ENCODE measurements around the gene WFDC10B.
"Not testable (repeated sequence)": the region's sequence is repeated elsewhere in the genome, so short reads cannot be mapped to it uniquely, and the experiment has no call there.

WFDC10B gene

GRCh38 chr20:45672765-45673164 is 32.1 kb downstream of the WFDC10B start:
- TF ChIP-seq POLR2AphosphoS5 (IDR thresholded peaks at IDR 0.05; ENCODE audit: borderline replicate concordance, low read depth, low read length), result no peak
- TF ChIP-seq FOXP2 (optimal IDR thresholded peaks at IDR 0.05; ENCODE audit: control extremely low read depth, extremely low read length, insufficient read depth), result no peak
- no peak for TF ChIP-seq EZH2 (IDR thresholded peaks at IDR 0.05)
- no peak for DNase-seq (ENCODE audit: low read depth, low spot score)

GRCh38 chr20:45670139-45670538 is 34.7 kb downstream of the WFDC10B start, which contains the start of gene WFDC11:
TSS of gene WFDC11 (minus strand) at chr20:45670239. CDS start at chr20:45650600, 19,639 bp downstream.
- no peak for DNase-seq (ENCODE audit: low read depth, low spot score)
- H3K4me3 ChIP-seq, result no peak within 1 kb of the TSS
- TF ChIP-seq POLR2AphosphoS5 (IDR thresholded peaks at IDR 0.05; ENCODE audit: borderline replicate concordance, low read depth, low read length), result no peak
- TF ChIP-seq FOXP2 (optimal IDR thresholded peaks at IDR 0.05; ENCODE audit: control extremely low read depth, extremely low read length, insufficient read depth), result no peak
- TF ChIP-seq EZH2 (IDR thresholded peaks at IDR 0.05), result no peak

More at GRCh38 chr20:45672765-45673164, 32.1 kb downstream of the WFDC10B start:
- Histone ChIP-seq H3K36me3 (ENCODE audit: insufficient read depth, low read length) (no peaks in the 10 kb centered on the region), H3K9me3 (ENCODE audit: low read depth, low read length) (no peaks in the 10 kb centered on the region), H3K4me3 (no peak overlapping the region), H3K9ac (ENCODE audit: insufficient read length) (no peak overlapping the region), H3K27ac (no peak overlapping the region)

GRCh38 chr20:45657038-45657437 is 47.8 kb downstream of the WFDC10B start:
- not testable (repeated sequence) for DNase-seq (ENCODE audit: low read depth, low spot score); H3K9me3 ChIP-seq (ENCODE audit: low read depth, low read length); H3K36me3 ChIP-seq (ENCODE audit: insufficient read depth, low read length); H3K4me3 ChIP-seq; H3K9ac ChIP-seq (ENCODE audit: insufficient read length); H3K27ac ChIP-seq

More at GRCh38 chr20:45670139-45670538, 34.7 kb downstream of the WFDC10B start, which contains the start of gene WFDC11:
- H3K9me3 ChIP-seq (ENCODE audit: low read depth, low read length), result no peaks in the 10 kb centered on the region
- no peaks in the 10 kb centered on the region for H3K36me3 ChIP-seq (ENCODE audit: insufficient read depth, low read length)
- no peak within 1 kb of the TSS for H3K9ac ChIP-seq (ENCODE audit: insufficient read length)
- no peak within 1 kb of the TSS for H3K27ac ChIP-seq

- not testable (repeated sequence) for H3K4me3 ChIP-seq; DNase-seq (ENCODE audit: low read depth, low spot score)
These were observed 53.1 kb downstream of the WFDC10B start for GRCh38 chr20:45651726-45652125.

GRCh38 chr20:45649312-45649863 is 55.4 kb downstream of the WFDC10B start:
- Histone ChIP-seq H3K36me3 (ENCODE audit: insufficient read depth, low read length) (no peaks in the 10 kb centered on the region), H3K9me3 (ENCODE audit: low read depth, low read length) (no peaks in the 10 kb centered on the region), H3K9ac (ENCODE audit: insufficient read length) (no peak overlapping the region), H3K4me3 (no peak overlapping the region), H3K27ac (no peak overlapping the region)
- no peak for TF ChIP-seq POLR2AphosphoS5 (IDR thresholded peaks at IDR 0.05; ENCODE audit: borderline replicate concordance, low read depth, low read length)
- no peak for TF ChIP-seq EZH2 (IDR thresholded peaks at IDR 0.05)
- no peak for TF ChIP-seq FOXP2 (optimal IDR thresholded peaks at IDR 0.05; ENCODE audit: control extremely low read depth, extremely low read length, insufficient read depth)
- no peak for DNase-seq (ENCODE audit: low read depth, low spot score)

More at GRCh38 chr20:45651726-45652125, 53.1 kb downstream of the WFDC10B start:
- H3K36me3 ChIP-seq (ENCODE audit: insufficient read depth, low read length); H3K27ac ChIP-seq; H3K9ac ChIP-seq (ENCODE audit: insufficient read length); H3K9me3 ChIP-seq (ENCODE audit: low read depth, low read length): not testable (repeated sequence)

- Histone ChIP-seq H3K9ac (ENCODE audit: insufficient read length) (no peak overlapping the region), H3K9me3 (ENCODE audit: low read depth, low read length) (no peaks in the 10 kb centered on the region), H3K36me3 (ENCODE audit: insufficient read depth, low read length) (no peaks in the 10 kb centered on the region), H3K27ac (no peak overlapping the region), H3K4me3 (no peak overlapping the region)
- DNase-seq (ENCODE audit: low read depth, low spot score), result no peak
- TF ChIP-seq POLR2AphosphoS5 (IDR thresholded peaks at IDR 0.05; ENCODE audit: borderline replicate concordance, low read depth, low read length), result no peak
- no peak for TF ChIP-seq FOXP2 (optimal IDR thresholded peaks at IDR 0.05; ENCODE audit: control extremely low read depth, extremely low read length, insufficient read depth)
- TF ChIP-seq EZH2 (IDR thresholded peaks at IDR 0.05), result no peak
These were observed 57.3 kb downstream of the WFDC10B start for GRCh38 chr20:45647441-45648050.

DNA sequence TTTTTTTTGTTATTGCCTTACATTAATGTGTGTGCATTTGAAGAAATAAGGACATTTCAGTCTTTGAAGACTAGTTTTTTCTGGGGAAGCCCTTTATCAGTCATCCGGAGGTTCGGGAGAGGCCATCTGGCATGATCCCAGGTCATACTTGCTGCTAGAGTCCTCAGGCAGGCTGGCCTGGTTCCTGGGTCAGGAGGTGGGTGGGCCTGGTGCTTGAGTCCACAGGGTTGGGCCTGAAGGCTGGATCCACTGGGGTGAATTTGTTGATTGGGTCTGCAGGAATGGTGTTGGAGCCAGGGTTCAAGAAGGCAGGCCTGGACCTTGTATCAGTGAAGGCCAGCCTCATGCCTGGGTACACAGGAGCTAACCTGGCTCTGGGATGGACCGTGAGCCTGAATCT is 57.9 kb downstream of the WFDC10B start:
- TF ChIP-seq FOXP2 (optimal IDR thresholded peaks at IDR 0.05; ENCODE audit: control extremely low read depth, extremely low read length, insufficient read depth) (no peak), POLR2AphosphoS5 (IDR thresholded peaks at IDR 0.05; ENCODE audit: borderline replicate concordance, low read depth, low read length) (no peak), EZH2 (IDR thresholded peaks at IDR 0.05) (no peak)
- Histone ChIP-seq H3K4me3 (no peak overlapping the region), H3K36me3 (ENCODE audit: insufficient read depth, low read length) (no peaks in the 10 kb centered on the region), H3K9me3 (ENCODE audit: low read depth, low read length) (no peaks in the 10 kb centered on the region), H3K27ac (no peak overlapping the region), H3K9ac (ENCODE audit: insufficient read length) (no peak overlapping the region)
- DNase-seq (ENCODE audit: low read depth, low spot score), result no peak

GRCh38 chr20:45645869-45646268 is 59.0 kb downstream of the WFDC10B start:
- DNase-seq (ENCODE audit: low read depth, low spot score); H3K9me3 ChIP-seq (ENCODE audit: low read depth, low read length); H3K9ac ChIP-seq (ENCODE audit: insufficient read length); H3K27ac ChIP-seq; H3K36me3 ChIP-seq (ENCODE audit: insufficient read depth, low read length); H3K4me3 ChIP-seq: not testable (repeated sequence)

- DNase-seq (ENCODE audit: low read depth, low spot score); H3K4me3 ChIP-seq; H3K9ac ChIP-seq (ENCODE audit: insufficient read length); H3K9me3 ChIP-seq (ENCODE audit: low read depth, low read length); H3K27ac ChIP-seq; H3K36me3 ChIP-seq (ENCODE audit: insufficient read depth, low read length): not testable (repeated sequence)
These were observed 63.7 kb downstream of the WFDC10B start for GRCh38 chr20:45641076-45641475.

All from SK-N-MC (cell line).